Endodermal cell (in vitro differentiated cells): ENCODE measurements around the gene SHH. TPM values are rescaled to one million over a fixed set of nuclear protein-coding genes. Genes with fewer than 3 reads are reported as not detected.

Source experiments
- DNase-seq: peaks from one replicate; pipeline ENCODE4 v3.0.0-alpha.2; 2017
- H3K27ac ChIP-seq: 2 replicates; pipeline ENCODE4 v1.5.1; 2013; ENCODE audit warnings: mild to moderate bottlenecking, low read depth, low read length, moderate library complexity
- H3K27me3 ChIP-seq: 2 replicates; pipeline ENCODE4 v1.6.1; 2013; ENCODE audit warnings: mild to moderate bottlenecking, low read length, moderate library complexity; ENCODE audit not compliant: insufficient read depth, control insufficient read depth, poor library complexity, severe bottlenecking
- H3K36me3 ChIP-seq: 2 replicates; pipeline ENCODE4 v1.7.0; 2013; ENCODE audit warnings: mild to moderate bottlenecking, low read length, moderate library complexity; ENCODE audit not compliant: control insufficient read depth, insufficient read depth
- H3K4me1 ChIP-seq: one replicate; pipeline ENCODE4 v1.7.0; 2013; ENCODE audit warnings: low read length; ENCODE audit not compliant: control insufficient read depth, insufficient read depth
- H3K4me3 ChIP-seq: 2 replicates; pipeline ENCODE4 v1.5.1; 2013; ENCODE audit warnings: mild to moderate bottlenecking, low read length, moderate library complexity
- H3K9ac ChIP-seq: 2 replicates; pipeline ENCODE4 v1.6.1; 2013; ENCODE audit warnings: mild to moderate bottlenecking, low read length, moderate library complexity; ENCODE audit not compliant: poor library complexity, severe bottlenecking; ENCODE audit errors: extremely low read depth
- H3K9me3 ChIP-seq: 2 replicates; pipeline ENCODE4 v1.6.1; 2013; ENCODE audit warnings: mild to moderate bottlenecking, low read length, moderate library complexity; ENCODE audit not compliant: control insufficient read depth
- H3K27ac Mint-ChIP-seq: 2 replicates; pipeline ENCODE4 v1.8.0; 2020; ENCODE audit warnings: mixed read lengths
- H3K27me3 Mint-ChIP-seq: 2 replicates; pipeline ENCODE4 v1.8.0; 2021; ENCODE audit warnings: mild to moderate bottlenecking, mixed read lengths; ENCODE audit not compliant: insufficient read depth
- H3K36me3 Mint-ChIP-seq: 2 replicates; pipeline ENCODE4 v1.8.0; 2020; ENCODE audit warnings: low read depth, mixed read lengths
- H3K4me1 Mint-ChIP-seq: 2 replicates; pipeline ENCODE4 v1.8.0; 2020; ENCODE audit warnings: mixed read lengths
- H3K4me3 Mint-ChIP-seq: 2 replicates; pipeline ENCODE4 v1.8.0; 2020; ENCODE audit warnings: mild to moderate bottlenecking, moderate library complexity, mixed read lengths
- H3K9me3 Mint-ChIP-seq: 2 replicates; pipeline ENCODE4 v1.8.0; 2020; ENCODE audit warnings: mild to moderate bottlenecking, mixed read lengths
- CTCF ChIP-seq: fragments of 200-600 bp; sonication (generic); conservative IDR thresholded peaks from 2 replicates; pipeline ENCODE4 v1.5.0; 2021; ENCODE audit warnings: antibody characterized with exemption, mild to moderate bottlenecking
- WGBS, 2 experiments: methylation state at CpG; one replicate each; pipeline versions ENCODE4 v1.1.5 to v1.1.7; 2013; ENCODE audit warnings: missing lambda C conversion rate in 2 of 2, mixed read lengths in 1 of 2; ENCODE audit not compliant: insufficient coverage in 1 of 2, insufficient read length in 1 of 2; 5-methylcytosine and 5-hydroxymethylcytosine counted together
- total RNA-seq, 2 donors: library from RNA; stranded (reverse); fragmentation: NEBNext Ultra II Directional in 1 of 2; extraction: Animal tissue kit (Norgen Biotek cat#: 25700) in 1 of 2; gene quantifications; 2 replicates in 1 of 2; 3 replicates in 1 of 2; pipeline ENCODE4 v1.2.1, GENCODE V29; 2021

SHH gene
- total RNA-seq, 2 donors from 2014 or later, result 0.99 to 1.6 TPM

GRCh38 chr7:155781433-155781832 lies 30.8 kb downstream of the SHH start:
- DNase-seq, result no peak
- Histone ChIP-seq H3K27me3 (peaks cover 8% of the 10 kb centered on the region), H3K4me1 (no peaks in the 10 kb centered on the region), H3K9me3 (no peaks in the 10 kb centered on the region), H3K36me3 (peaks cover 58% of the 10 kb centered on the region), H3K27ac (no peak overlapping the region), H3K4me3 (no peak overlapping the region), H3K9ac (no peak overlapping the region)
- H3K4me3 Mint-ChIP-seq, result no peak overlapping the region
- no peaks in the 10 kb centered on the region for H3K9me3 Mint-ChIP-seq
- H3K36me3 Mint-ChIP-seq, result peaks cover 65% of the 10 kb centered on the region
- peaks cover 12% of the 10 kb centered on the region for H3K27me3 Mint-ChIP-seq
- TF ChIP-seq CTCF, result no peak
- H3K4me1 Mint-ChIP-seq, result peaks cover 9% of the 10 kb centered on the region
- H3K27ac Mint-ChIP-seq, result no peak overlapping the region
- 94 to 98% methylated on average over 10 to 20 of the region's 20 CpGs for whole genome bisulfite sequencing, 2 experiments

DNA sequence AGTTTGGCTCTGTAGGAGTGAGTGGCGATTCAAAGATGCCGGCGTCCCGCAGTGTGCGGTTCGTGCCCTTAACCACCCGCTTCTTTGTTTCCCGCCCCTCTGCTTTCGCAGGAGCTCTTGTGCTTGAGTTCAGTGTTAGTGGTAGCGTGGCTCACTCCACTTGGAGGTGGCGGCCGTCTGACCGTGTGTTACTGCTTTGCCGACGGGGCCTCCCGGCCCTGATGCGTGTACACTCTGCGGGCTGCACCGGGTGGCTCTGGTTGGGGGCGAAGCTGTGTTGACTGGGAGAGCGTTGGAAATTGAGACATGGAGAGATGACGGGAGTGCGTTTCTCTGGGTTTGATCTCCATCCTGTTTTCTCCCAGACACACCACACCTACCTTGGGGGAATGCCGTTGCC lies 31.4 kb downstream of the SHH start:
- Histone ChIP-seq H3K4me1 (no peaks in the 10 kb centered on the region), H3K4me3 (no peak overlapping the region), H3K27me3 (peaks cover 3% of the 10 kb centered on the region), H3K36me3 (peaks cover 63% of the 10 kb centered on the region), H3K27ac (no peak overlapping the region), H3K9me3 (no peaks in the 10 kb centered on the region), H3K9ac (no peak overlapping the region)
- Mint-ChIP-seq H3K9me3 (no peaks in the 10 kb centered on the region), H3K4me1 (peaks cover 9% of the 10 kb centered on the region), H3K4me3 (no peak overlapping the region), H3K36me3 (peaks cover 69% of the 10 kb centered on the region), H3K27ac (no peak overlapping the region), H3K27me3 (peaks cover 6% of the 10 kb centered on the region)
- no peak for DNase-seq
- no peak for TF ChIP-seq CTCF
- WGBS, 2 experiments, result 95 to 96% methylated on average over 5 to 24 of the region's 24 CpGs

DNA sequence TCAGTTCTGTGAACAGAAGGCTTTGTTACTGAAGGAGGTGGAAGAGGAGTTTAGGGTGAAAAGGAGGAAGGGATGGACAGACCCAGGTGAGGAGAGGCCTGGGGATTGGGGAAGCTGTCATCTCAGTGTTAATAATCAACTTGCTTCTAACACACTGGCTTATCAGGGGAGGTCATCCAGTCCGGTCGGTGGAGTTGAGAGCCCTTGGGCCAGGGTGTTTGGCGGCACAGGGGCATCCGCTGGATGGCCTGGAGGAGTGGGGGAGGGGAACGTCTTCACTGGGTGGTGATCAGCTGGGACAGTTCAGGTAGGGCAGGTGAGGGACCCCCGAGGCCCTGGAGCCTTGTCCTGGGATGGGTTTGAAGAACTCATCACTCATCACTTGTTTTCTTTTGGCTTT lies 33.9 kb downstream of the SHH start:
- 83 to 95% methylated on average over 4 to 6 of the region's 6 CpGs for WGBS, 2 experiments

More for the DNA sequence above, 33.9 kb downstream of the SHH start:
- peaks cover 85% of the 10 kb centered on the region for H3K36me3 ChIP-seq
- H3K4me1 ChIP-seq, result no peaks in the 10 kb centered on the region
- Mint-ChIP-seq H3K27ac (peak overlapping the region; percentile 56), H3K4me3 (no peak overlapping the region), H3K36me3 (peaks cover 77% of the 10 kb centered on the region), H3K4me1 (peaks cover 9% of the 10 kb centered on the region), H3K27me3 (no peaks in the 10 kb centered on the region), H3K9me3 (no peaks in the 10 kb centered on the region)
- no peak overlapping the region for H3K9ac ChIP-seq
- DNase-seq, result peak; percentile 46
- no peaks in the 10 kb centered on the region for H3K27me3 ChIP-seq
- no peak overlapping the region for H3K27ac ChIP-seq
- TF ChIP-seq CTCF, result no peak
- no peak overlapping the region for H3K4me3 ChIP-seq
- no peaks in the 10 kb centered on the region for H3K9me3 ChIP-seq
